Measurements from ENCODE around the gene LTA. TPM values are rescaled to one million over a fixed set of nuclear protein-coding genes. Genes with fewer than 3 reads are reported as not detected.
A peak's percentile ranks its signal among the peaks of the same experiment; 100 is the strongest.

The LTA gene
- total and polyA plus RNA-seq, 2 donors (not counting 1 experiment from before 2014, with no cell fraction given): 8.6 to 8.8 TPM

Small RNA genes within 50 kb of the gene (small RNA-seq; reads per million reads assigned to genes)
- gene SNORA38 (ENCODE audit: insufficient read length, low read depth, low replicate concordance): 29.4 reads per million, percentile 91 among the genes with 10 or more reads in this experiment
- gene SNORD117 (ENCODE audit: insufficient read length, low read depth, low replicate concordance): 12,958 reads per million, percentile 99 among the genes with 10 or more reads in this experiment
- gene SNORD84 (ENCODE audit: insufficient read length, low read depth, low replicate concordance): not detected
- not detected for gene UQCRHP1 (ENCODE audit: insufficient read length, low read depth, low replicate concordance)

Other genes starting within 250 kb of the LTA start
Only the 30 nearest of the 34 such genes appear.
- 3,910 and 4,028 TPM in 2 replicates for gene HLA-B, start 215.1 kb upstream of the LTA start, total RNA-seq
- gene HLA-B, start 215.1 kb upstream of the LTA start, polyA plus RNA-seq: 4,233 and 7,345 TPM in 2 replicates
- 13.9 and 17.1 TPM in 2 replicates for gene MICA, start 168.7 kb upstream of the LTA start, total RNA-seq
- gene MICA, start 168.7 kb upstream of the LTA start, polyA plus RNA-seq: 19.8 and 28.5 TPM in 2 replicates
- 21.9 and 24.2 TPM in 2 replicates for gene MICB, start 74.1 kb upstream of the LTA start, total RNA-seq
- gene MICB, start 74.1 kb upstream of the LTA start, polyA plus RNA-seq: 24.5 and 30.9 TPM in 2 replicates
- gene MCCD1, start 43.3 kb upstream of the LTA start, total RNA-seq: not detected in 2 replicates
- gene MCCD1, start 43.3 kb upstream of the LTA start, polyA plus RNA-seq: not detected in 2 replicates
- gene DDX39B, start 30.3 kb upstream of the LTA start, total RNA-seq: 576 and 577 TPM in 2 replicates
- gene DDX39B, start 30.3 kb upstream of the LTA start, polyA plus RNA-seq: 838 and 919 TPM in 2 replicates
- 3.3 and 4.4 TPM in 2 replicates for gene ATP6V1G2, start 25.7 kb upstream of the LTA start, total RNA-seq
- 4.5 and 5.2 TPM in 2 replicates for gene ATP6V1G2, start 25.7 kb upstream of the LTA start, polyA plus RNA-seq
- 17.8 and 18.4 TPM in 2 replicates for gene NFKBIL1, start 24.7 kb upstream of the LTA start, total RNA-seq
- 6.4 and 10.3 TPM in 2 replicates for gene NFKBIL1, start 24.7 kb upstream of the LTA start, polyA plus RNA-seq
- gene TNF, start 3.3 kb downstream of the LTA start, total RNA-seq: 22.2 and 22.6 TPM in 2 replicates
- 15.6 and 21.9 TPM in 2 replicates for gene TNF, start 3.3 kb downstream of the LTA start, polyA plus RNA-seq
- 473 and 488 TPM in 2 replicates for gene LTB, start 10.1 kb downstream of the LTA start, total RNA-seq
- gene LTB, start 10.1 kb downstream of the LTA start, polyA plus RNA-seq: 832 and 938 TPM in 2 replicates
- gene LST1, start 14.0 kb downstream of the LTA start, total RNA-seq: 7.4 and 9.5 TPM in 2 replicates
- gene LST1, start 14.0 kb downstream of the LTA start, polyA plus RNA-seq: 29.4 and 30.5 TPM in 2 replicates
- 24.7 and 28.5 TPM in 2 replicates for gene NCR3, start 20.7 kb downstream of the LTA start, total RNA-seq
- gene NCR3, start 20.7 kb downstream of the LTA start, polyA plus RNA-seq: 52.2 and 52.5 TPM in 2 replicates
- gene AIF1, start 42.9 kb downstream of the LTA start, total RNA-seq: 1.3 and 1.5 TPM in 2 replicates
- gene AIF1, start 42.9 kb downstream of the LTA start, polyA plus RNA-seq: 4.7 and 7.5 TPM in 2 replicates
- 265 and 278 TPM in 2 replicates for gene PRRC2A, start 48.4 kb downstream of the LTA start, total RNA-seq
- 152 and 153 TPM in 2 replicates for gene PRRC2A, start 48.4 kb downstream of the LTA start, polyA plus RNA-seq
- gene BAG6, start 80.4 kb downstream of the LTA start, total RNA-seq: 345 and 348 TPM in 2 replicates
- gene BAG6, start 80.4 kb downstream of the LTA start, polyA plus RNA-seq: 252 and 276 TPM in 2 replicates
- gene APOM, start 83.6 kb downstream of the LTA start, total RNA-seq: 2.6 and 3.6 TPM in 2 replicates
- 11.6 and 11.9 TPM in 2 replicates for gene APOM, start 83.6 kb downstream of the LTA start, polyA plus RNA-seq
- 34.0 and 35.1 TPM in 2 replicates for gene C6orf47, start 88.5 kb downstream of the LTA start, total RNA-seq
- 5.8 and 7.6 TPM in 2 replicates for gene C6orf47, start 88.5 kb downstream of the LTA start, polyA plus RNA-seq
- 24.2 and 24.3 TPM in 2 replicates for gene GPANK1, start 92.7 kb downstream of the LTA start, total RNA-seq
- 18.3 and 22.6 TPM in 2 replicates for gene GPANK1, start 92.7 kb downstream of the LTA start, polyA plus RNA-seq
- 141 and 146 TPM in 2 replicates for gene CSNK2B, start 93.8 kb downstream of the LTA start, total RNA-seq
- gene CSNK2B, start 93.8 kb downstream of the LTA start, polyA plus RNA-seq: 124 and 142 TPM in 2 replicates
- 42.3 and 44.2 TPM in 2 replicates for gene LY6G5B, start 97.7 kb downstream of the LTA start, total RNA-seq
- gene LY6G5B, start 97.7 kb downstream of the LTA start, polyA plus RNA-seq: 25.2 and 28.4 TPM in 2 replicates
- 0.76 and 2.1 TPM in 2 replicates for gene LY6G5C, start 108.8 kb downstream of the LTA start, total RNA-seq
- 0.40 and 3.4 TPM in 2 replicates for gene LY6G5C, start 108.8 kb downstream of the LTA start, polyA plus RNA-seq
- gene ABHD16A, start 131.0 kb downstream of the LTA start, total RNA-seq: 78.3 and 90.3 TPM in 2 replicates
- gene ABHD16A, start 131.0 kb downstream of the LTA start, polyA plus RNA-seq: 97.5 and 97.6 TPM in 2 replicates
- gene LY6G6F, start 134.6 kb downstream of the LTA start, total RNA-seq: not detected in 2 replicates
- gene LY6G6F, start 134.6 kb downstream of the LTA start, polyA plus RNA-seq: 0.32 TPM in 1 of 2 replicates, not detected in the other
- gene LY6G6D, start 143.1 kb downstream of the LTA start, total RNA-seq: not detected in 2 replicates
- gene LY6G6D, start 143.1 kb downstream of the LTA start, polyA plus RNA-seq: not detected in 2 replicates
- gene LY6G6C, start 149.5 kb downstream of the LTA start, total RNA-seq: not detected in 2 replicates
- gene LY6G6C, start 149.5 kb downstream of the LTA start, polyA plus RNA-seq: 0.13 and 0.30 TPM in 2 replicates
- gene MPIG6B, start 151.1 kb downstream of the LTA start, total RNA-seq: 0.24 and 0.54 TPM in 2 replicates
- gene MPIG6B, start 151.1 kb downstream of the LTA start, polyA plus RNA-seq: 1.6 and 4.8 TPM in 2 replicates
- 51.1 and 59.2 TPM in 2 replicates for gene DDAH2, start 157.0 kb downstream of the LTA start, total RNA-seq
- gene DDAH2, start 157.0 kb downstream of the LTA start, polyA plus RNA-seq: 64.7 and 87.2 TPM in 2 replicates
- 216 and 221 TPM in 2 replicates for gene CLIC1, start 164.2 kb downstream of the LTA start, total RNA-seq
- gene CLIC1, start 164.2 kb downstream of the LTA start, polyA plus RNA-seq: 178 and 290 TPM in 2 replicates
- gene MSH5, start 167.7 kb downstream of the LTA start, total RNA-seq: 49.9 and 50.1 TPM in 2 replicates
- 51.6 and 64.7 TPM in 2 replicates for gene MSH5, start 167.7 kb downstream of the LTA start, polyA plus RNA-seq
- gene SAPCD1, start 190.4 kb downstream of the LTA start, total RNA-seq: 11.1 and 12.9 TPM in 2 replicates
- gene SAPCD1, start 190.4 kb downstream of the LTA start, polyA plus RNA-seq: 12.9 and 21.5 TPM in 2 replicates
- 5.2 and 5.6 TPM in 2 replicates for gene VWA7, start 205.0 kb downstream of the LTA start, total RNA-seq
- gene VWA7, start 205.0 kb downstream of the LTA start, polyA plus RNA-seq: 3.2 and 6.0 TPM in 2 replicates

Measured in B cell (primary cell).